H1 (cell line): ENCODE results near the gene GPR35.

ENCODE experiments used
- ASH2L ChIP-seq: fragments of 200-600, 300-600 bp; sonication (generic); IDR thresholded peaks from one replicate; pipeline ENCODE4 v1.7.1; 2017; ENCODE audit warnings: low read length
- CEBPB ChIP-seq: IDR thresholded peaks from 2 replicates; pipeline ENCODE4 v1.6.1; 2012; ENCODE audit warnings: low read depth, low read length
- GTF2F1 ChIP-seq: IDR thresholded peaks from 2 replicates; pipeline ENCODE4 v1.6.1; 2012; ENCODE audit warnings: low read depth, low read length, improper control_type of control experiment, borderline replicate concordance
- POLR2A ChIP-seq, 2 experiments: IDR thresholded peaks; 1 replicate in 1 of 2; 2 replicates in 1 of 2; pipeline ENCODE4 v1.6.1; 2011; ENCODE audit warnings: low read depth in 2 of 2, low read length in 2 of 2, mild to moderate bottlenecking in 2 of 2; ENCODE audit errors: control extremely low read depth in 1 of 2
- POLR2AphosphoS5 ChIP-seq: IDR thresholded peaks from 2 replicates; pipeline ENCODE4 v1.6.1; 2011; ENCODE audit warnings: low read depth, low read length
- SIN3A ChIP-seq, 2 experiments: IDR thresholded peaks in 1 of 2; conservative IDR thresholded peaks in 1 of 2; 2 replicates each; pipeline ENCODE4 v1.6.1; 2011 to 2012; ENCODE audit warnings: low read length in 2 of 2, improper control_type of control experiment in 1 of 2, low read depth in 1 of 2, mild to moderate bottlenecking in 1 of 2
- SP2 ChIP-seq: IDR thresholded peaks from 2 replicates; pipeline ENCODE4 v1.6.1; 2012; ENCODE audit warnings: mild to moderate bottlenecking, low read length, inconsistent platforms
- TAF7 ChIP-seq: optimal IDR thresholded peaks from 2 replicates; pipeline ENCODE3; 2011; ENCODE audit warnings: low read depth, mild to moderate bottlenecking, inconsistent platforms, low read length, moderate library complexity, borderline replicate concordance
- TEAD4 ChIP-seq: IDR thresholded peaks from 2 replicates; pipeline ENCODE4 v1.6.1; 2012; ENCODE audit warnings: low read depth, low read length, inconsistent platforms, mixed read lengths
- TF ChIP-seq, protein P1 (sequence below), 3 experiments: IDR thresholded peaks; 1 replicate in 2 of 3; 2 replicates in 1 of 3; pipeline versions ENCODE4 v1.5.1 to v1.6.1; 2011; ENCODE audit warnings: low read length in 3 of 3, mild to moderate bottlenecking in 3 of 3, inconsistent platforms in 2 of 3, low read depth in 1 of 3, moderate library complexity in 1 of 3; ENCODE audit not compliant: insufficient read depth in 1 of 3; ENCODE audit errors: control extremely low read depth in 1 of 3
- TF ChIP-seq, protein P2 (sequence below): IDR thresholded peaks from 2 replicates; pipeline ENCODE4 v1.6.1; 2011; ENCODE audit warnings: low read length, improper control_type of control experiment

DNA sequence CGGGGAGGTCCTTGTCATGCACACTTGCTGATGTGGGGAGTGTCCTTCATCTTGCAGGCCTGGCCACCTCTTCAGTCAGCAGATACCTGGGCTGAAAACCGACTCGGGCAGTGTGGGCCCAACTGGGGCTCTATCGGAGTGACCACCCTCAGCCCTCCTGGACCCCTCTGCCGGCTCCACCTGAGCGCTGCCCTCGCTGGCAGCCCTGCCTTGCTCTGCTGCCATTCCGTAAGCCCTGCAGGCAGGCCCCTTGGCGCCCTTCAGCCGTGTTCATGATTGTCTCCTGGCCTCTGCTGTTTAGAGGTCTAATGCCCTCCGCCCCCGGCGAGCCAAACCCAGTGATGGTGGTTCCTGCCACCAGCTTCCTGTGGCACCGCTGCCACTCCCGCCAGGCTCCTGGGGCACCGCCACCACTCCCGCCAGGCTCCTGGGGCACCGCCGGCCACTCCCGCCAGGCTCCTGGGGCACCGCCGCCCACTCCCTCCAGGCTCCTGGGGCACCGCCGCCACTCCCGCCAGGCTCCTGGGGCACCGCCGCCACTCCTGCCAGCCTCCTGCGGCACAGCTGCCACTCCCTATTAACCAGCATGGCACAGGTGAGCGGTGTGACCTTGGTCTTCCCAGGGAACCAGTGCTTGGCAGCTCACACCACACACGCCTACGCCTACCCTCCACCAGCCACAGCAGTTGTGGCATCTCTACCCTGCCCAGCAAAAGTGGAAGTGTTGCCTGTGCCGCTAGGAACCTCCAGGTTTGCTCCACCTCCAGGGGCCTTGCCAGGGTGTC lies 22.8 kb upstream of the GPR35 start:
- TF ChIP-seq TEAD4 (no peak), TAF7 (no peak), POLR2A (IDR thresholded peaks at IDR 0.05; ENCODE audit: control extremely low read depth in 1 of 2, low read depth in 2 of 2, low read length in 2 of 2) (no peak), ASH2L (no peak), SIN3A (conservative IDR thresholded peaks at IDR 0.05 in 1 of 2, IDR thresholded peaks at IDR 0.05 in 1 of 2; ENCODE audit: low read depth in 1 of 2, low read length in 2 of 2) (no peak), CEBPB (no peak), POLR2AphosphoS5 (no peak), GTF2F1 (no peak), SP2 (no peak)
- TF ChIP-seq, protein P1, sequence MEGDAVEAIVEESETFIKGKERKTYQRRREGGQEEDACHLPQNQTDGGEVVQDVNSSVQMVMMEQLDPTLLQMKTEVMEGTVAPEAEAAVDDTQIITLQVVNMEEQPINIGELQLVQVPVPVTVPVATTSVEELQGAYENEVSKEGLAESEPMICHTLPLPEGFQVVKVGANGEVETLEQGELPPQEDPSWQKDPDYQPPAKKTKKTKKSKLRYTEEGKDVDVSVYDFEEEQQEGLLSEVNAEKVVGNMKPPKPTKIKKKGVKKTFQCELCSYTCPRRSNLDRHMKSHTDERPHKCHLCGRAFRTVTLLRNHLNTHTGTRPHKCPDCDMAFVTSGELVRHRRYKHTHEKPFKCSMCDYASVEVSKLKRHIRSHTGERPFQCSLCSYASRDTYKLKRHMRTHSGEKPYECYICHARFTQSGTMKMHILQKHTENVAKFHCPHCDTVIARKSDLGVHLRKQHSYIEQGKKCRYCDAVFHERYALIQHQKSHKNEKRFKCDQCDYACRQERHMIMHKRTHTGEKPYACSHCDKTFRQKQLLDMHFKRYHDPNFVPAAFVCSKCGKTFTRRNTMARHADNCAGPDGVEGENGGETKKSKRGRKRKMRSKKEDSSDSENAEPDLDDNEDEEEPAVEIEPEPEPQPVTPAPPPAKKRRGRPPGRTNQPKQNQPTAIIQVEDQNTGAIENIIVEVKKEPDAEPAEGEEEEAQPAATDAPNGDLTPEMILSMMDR (IDR thresholded peaks at IDR 0.05; ENCODE audit: control extremely low read depth in 1 of 3, insufficient read depth in 1 of 3, low read depth in 1 of 3, low read length in 3 of 3) = no peak
- TF ChIP-seq, protein P2, sequence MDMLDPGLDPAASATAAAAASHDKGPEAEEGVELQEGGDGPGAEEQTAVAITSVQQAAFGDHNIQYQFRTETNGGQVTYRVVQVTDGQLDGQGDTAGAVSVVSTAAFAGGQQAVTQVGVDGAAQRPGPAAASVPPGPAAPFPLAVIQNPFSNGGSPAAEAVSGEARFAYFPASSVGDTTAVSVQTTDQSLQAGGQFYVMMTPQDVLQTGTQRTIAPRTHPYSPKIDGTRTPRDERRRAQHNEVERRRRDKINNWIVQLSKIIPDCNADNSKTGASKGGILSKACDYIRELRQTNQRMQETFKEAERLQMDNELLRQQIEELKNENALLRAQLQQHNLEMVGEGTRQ = no peak
